ENCODE data around the gene PEDS1. TPM values are rescaled to one million over a fixed set of nuclear protein-coding genes. Genes with fewer than 3 reads are reported as not detected.
"Not testable (repeated sequence)": the region's sequence is repeated elsewhere in the genome, so short reads cannot be mapped to it uniquely, and the experiment has no call there.

PEDS1 gene
- total RNA-seq (2022) (36.0 and 37.5 TPM in 2 replicates), Bru-seq, nascent RNA (percentile 71 among the genes with signal in this experiment), BruChase-seq, experiment 1, labeled RNA remaining after a 6-hour chase (percentile 95 among the genes with signal in this experiment), BruChase-seq, experiment 2, labeled RNA remaining after a 2-hour chase (percentile 95 among the genes with signal in this experiment)
- long read RNA-seq, full-length matches to known transcripts, result 59 of 75 reads
- long read RNA-seq, partial matches to known transcripts, result 2 of 75 reads
- long read RNA-seq, other reads (novel, unspliced or antisense), result 14 of 75 reads

GRCh38 chr20:50153500-50154377 lies at the start of gene PEDS1:
PEDS1 (minus strand) TSS chr20:50153723; CDS start chr20:50153637, 86 bp downstream.
- peak within 1 kb of the TSS; percentile 78 for H3K4me3 Mint-ChIP-seq (ENCODE audit: low read depth, unreplicated experiment)
- no peaks in the 10 kb centered on the region for H3K9me3 Mint-ChIP-seq (ENCODE audit: low read depth, unreplicated experiment)
- peaks cover 48% of the 10 kb centered on the region for H3K36me3 Mint-ChIP-seq (ENCODE audit: insufficient read depth, unreplicated experiment)
- no peak for TF ChIP-seq CTCF (IDR thresholded peaks at IDR 0.05; ENCODE audit: unreplicated experiment)
- peak within 1 kb of the TSS; percentile 83 for H3K27ac Mint-ChIP-seq (ENCODE audit: unreplicated experiment)
- H3K27me3 Mint-ChIP-seq (ENCODE audit: unreplicated experiment), result no peaks in the 10 kb centered on the region
- H3K4me1 Mint-ChIP-seq (ENCODE audit: low read depth, unreplicated experiment), result peaks cover 36% of the 10 kb centered on the region
- intact Hi-C loops (cut with micrococcal nuclease; ENCODE audit: unreplicated experiment), result no loop called here
- BruUV-seq (replicated peaks), result no TSS peak
- DNase-seq, result peak; percentile 96
- CTCF ChIA-PET, result interaction anchor here (0.6 to 6.6 kb wide), 11 partner anchors 9 to 553 kb away, joined by 4 to 33 read pairs (median 9); partner anchors contain the start of gene UBE2V1

GRCh38 chr20:50202677-50203076 lies 49.2 kb upstream of the PEDS1 start:
- intact Hi-C loops (cut with micrococcal nuclease; ENCODE audit: unreplicated experiment), result no loop called here
- H3K27me3 Mint-ChIP-seq (ENCODE audit: unreplicated experiment), result no peaks in the 10 kb centered on the region
- H3K9me3 Mint-ChIP-seq (ENCODE audit: low read depth, unreplicated experiment), result peaks cover 5% of the 10 kb centered on the region
- no peak for TF ChIP-seq CTCF (IDR thresholded peaks at IDR 0.05; ENCODE audit: unreplicated experiment)
- no TSS peak for BruUV-seq (replicated peaks)
- H3K4me3 Mint-ChIP-seq (ENCODE audit: low read depth, unreplicated experiment), result no peak overlapping the region
- no peak for DNase-seq
- H3K4me1 Mint-ChIP-seq (ENCODE audit: low read depth, unreplicated experiment), result no peaks in the 10 kb centered on the region
- H3K36me3 Mint-ChIP-seq (ENCODE audit: insufficient read depth, unreplicated experiment), result peaks cover 17% of the 10 kb centered on the region
- H3K27ac Mint-ChIP-seq (ENCODE audit: unreplicated experiment), result no peak overlapping the region
- CTCF ChIA-PET, result interaction anchor here (0.6 to 1.2 kb wide), 3 partner anchors 14 to 126 kb away, joined by 3 to 6 read pairs (median 5); no protein-coding TSS in a partner anchor

- not testable (repeated sequence) for H3K4me1 Mint-ChIP-seq (ENCODE audit: low read depth, unreplicated experiment)
Measured at GRCh38 chr20:50201710-50202109, 48.2 kb upstream of the PEDS1 start.

GRCh38 chr20:50200482-50201104 lies 47.1 kb upstream of the PEDS1 start:
- Mint-ChIP-seq H3K4me3 (ENCODE audit: low read depth, unreplicated experiment) (no peak overlapping the region), H3K9me3 (ENCODE audit: low read depth, unreplicated experiment) (peaks cover 5% of the 10 kb centered on the region), H3K4me1 (ENCODE audit: low read depth, unreplicated experiment) (peaks cover 15% of the 10 kb centered on the region), H3K27ac (ENCODE audit: unreplicated experiment) (no peak overlapping the region), H3K36me3 (ENCODE audit: insufficient read depth, unreplicated experiment) (peaks cover 21% of the 10 kb centered on the region), H3K27me3 (ENCODE audit: unreplicated experiment) (no peaks in the 10 kb centered on the region)
- BruUV-seq (replicated peaks), result no TSS peak
- TF ChIP-seq CTCF (IDR thresholded peaks at IDR 0.05; ENCODE audit: unreplicated experiment), result no peak
- CTCF ChIA-PET, result no interaction called here
- intact Hi-C loops (cut with micrococcal nuclease; ENCODE audit: unreplicated experiment), result no loop called here
- no peak for DNase-seq

More at GRCh38 chr20:50201710-50202109, 48.2 kb upstream of the PEDS1 start:
- CTCF ChIA-PET, result interaction anchor here (1.2 kb wide), 1 partner anchor 23 kb away, joined by 6 read pairs; no protein-coding TSS in a partner anchor
- H3K4me3 Mint-ChIP-seq (ENCODE audit: low read depth, unreplicated experiment); H3K27me3 Mint-ChIP-seq (ENCODE audit: unreplicated experiment); BruUV-seq (replicated peaks); H3K27ac Mint-ChIP-seq (ENCODE audit: unreplicated experiment); intact Hi-C loops (cut with micrococcal nuclease; ENCODE audit: unreplicated experiment); DNase-seq; H3K9me3 Mint-ChIP-seq (ENCODE audit: low read depth, unreplicated experiment): not testable (repeated sequence)
- peaks cover 22% of the 10 kb centered on the region for H3K36me3 Mint-ChIP-seq (ENCODE audit: insufficient read depth, unreplicated experiment)
